ENCODE data around the gene PARD6A.

DNA sequence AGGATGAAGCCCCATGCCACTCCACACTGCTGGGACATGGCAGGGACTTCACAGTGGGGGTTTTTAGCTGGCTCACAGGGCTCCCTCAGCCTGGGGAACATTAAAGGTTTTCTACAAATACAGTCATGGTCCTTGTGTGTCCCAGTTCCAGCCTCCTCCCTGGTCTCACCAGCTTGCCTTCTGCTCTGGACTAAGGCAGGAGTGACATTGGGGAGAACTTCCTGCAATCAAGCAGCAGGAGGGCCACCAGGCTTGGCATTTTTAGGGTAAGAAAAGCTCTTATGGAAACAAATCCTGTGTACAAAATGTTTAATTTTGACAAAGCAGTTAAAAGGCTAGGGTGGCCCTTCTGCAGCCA lies 1.9 kb downstream of the PARD6A start:
- TF ChIP-seq MXI1 (IDR thresholded peaks at IDR 0.05; ENCODE audit: borderline replicate concordance, low read depth, low read length), result no peak
- TF ChIP-seq, protein P1, sequence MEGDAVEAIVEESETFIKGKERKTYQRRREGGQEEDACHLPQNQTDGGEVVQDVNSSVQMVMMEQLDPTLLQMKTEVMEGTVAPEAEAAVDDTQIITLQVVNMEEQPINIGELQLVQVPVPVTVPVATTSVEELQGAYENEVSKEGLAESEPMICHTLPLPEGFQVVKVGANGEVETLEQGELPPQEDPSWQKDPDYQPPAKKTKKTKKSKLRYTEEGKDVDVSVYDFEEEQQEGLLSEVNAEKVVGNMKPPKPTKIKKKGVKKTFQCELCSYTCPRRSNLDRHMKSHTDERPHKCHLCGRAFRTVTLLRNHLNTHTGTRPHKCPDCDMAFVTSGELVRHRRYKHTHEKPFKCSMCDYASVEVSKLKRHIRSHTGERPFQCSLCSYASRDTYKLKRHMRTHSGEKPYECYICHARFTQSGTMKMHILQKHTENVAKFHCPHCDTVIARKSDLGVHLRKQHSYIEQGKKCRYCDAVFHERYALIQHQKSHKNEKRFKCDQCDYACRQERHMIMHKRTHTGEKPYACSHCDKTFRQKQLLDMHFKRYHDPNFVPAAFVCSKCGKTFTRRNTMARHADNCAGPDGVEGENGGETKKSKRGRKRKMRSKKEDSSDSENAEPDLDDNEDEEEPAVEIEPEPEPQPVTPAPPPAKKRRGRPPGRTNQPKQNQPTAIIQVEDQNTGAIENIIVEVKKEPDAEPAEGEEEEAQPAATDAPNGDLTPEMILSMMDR (conservative IDR thresholded peaks at IDR 0.05; ENCODE audit: low read depth, low read length), result no peak
- TF ChIP-seq, protein P2, sequence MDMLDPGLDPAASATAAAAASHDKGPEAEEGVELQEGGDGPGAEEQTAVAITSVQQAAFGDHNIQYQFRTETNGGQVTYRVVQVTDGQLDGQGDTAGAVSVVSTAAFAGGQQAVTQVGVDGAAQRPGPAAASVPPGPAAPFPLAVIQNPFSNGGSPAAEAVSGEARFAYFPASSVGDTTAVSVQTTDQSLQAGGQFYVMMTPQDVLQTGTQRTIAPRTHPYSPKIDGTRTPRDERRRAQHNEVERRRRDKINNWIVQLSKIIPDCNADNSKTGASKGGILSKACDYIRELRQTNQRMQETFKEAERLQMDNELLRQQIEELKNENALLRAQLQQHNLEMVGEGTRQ (IDR thresholded peaks at IDR 0.05; ENCODE audit: low read depth, low read length), result no peak
- TF ChIP-seq BHLHE40 (IDR thresholded peaks at IDR 0.05; ENCODE audit: low read depth, low read length), result no peak
- TF ChIP-seq, protein P3, sequence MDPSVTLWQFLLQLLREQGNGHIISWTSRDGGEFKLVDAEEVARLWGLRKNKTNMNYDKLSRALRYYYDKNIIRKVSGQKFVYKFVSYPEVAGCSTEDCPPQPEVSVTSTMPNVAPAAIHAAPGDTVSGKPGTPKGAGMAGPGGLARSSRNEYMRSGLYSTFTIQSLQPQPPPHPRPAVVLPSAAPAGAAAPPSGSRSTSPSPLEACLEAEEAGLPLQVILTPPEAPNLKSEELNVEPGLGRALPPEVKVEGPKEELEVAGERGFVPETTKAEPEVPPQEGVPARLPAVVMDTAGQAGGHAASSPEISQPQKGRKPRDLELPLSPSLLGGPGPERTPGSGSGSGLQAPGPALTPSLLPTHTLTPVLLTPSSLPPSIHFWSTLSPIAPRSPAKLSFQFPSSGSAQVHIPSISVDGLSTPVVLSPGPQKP (IDR thresholded peaks at IDR 0.05; ENCODE audit: borderline replicate concordance, low read depth, low read length), result no peak
- TF ChIP-seq MAFK (IDR thresholded peaks at IDR 0.05; ENCODE audit: low read depth, low read length), result no peak
- no peak for TF ChIP-seq NFE2L2 (IDR thresholded peaks at IDR 0.05; ENCODE audit: low read depth, low read length)
- TF ChIP-seq POLR2A (IDR thresholded peaks at IDR 0.05; ENCODE audit: low read depth, low read length), result no peak
- no peak for TF ChIP-seq FOS (IDR thresholded peaks at IDR 0.05; ENCODE audit: low read depth, low read length)

Measured in IMR-90 (cell line).